PFSK-1 (cell line): Measurements from ENCODE around the gene OSGEP.

Experiments
- POLR2AphosphoS5 ChIP-seq: IDR thresholded peaks from 2 replicates; pipeline ENCODE4 v1.6.1; 2012; ENCODE audit warnings: low read depth, mild to moderate bottlenecking, control low read depth, low read length, moderate library complexity
- REST ChIP-seq, 2 experiments: IDR thresholded peaks; 2 replicates each; pipeline versions ENCODE4 v1.6.1 to v1.8.0; 2011 to 2012; ENCODE audit warnings: low read depth in 2 of 2, low read length in 2 of 2, control low read depth in 1 of 2, inconsistent platforms in 1 of 2, mild to moderate bottlenecking in 1 of 2, moderate library complexity in 1 of 2; ENCODE audit not compliant: insufficient read depth in 1 of 2

- no peak for TF ChIP-seq POLR2AphosphoS5
- TF ChIP-seq REST (IDR thresholded peaks at IDR 0.05; ENCODE audit: insufficient read depth in 1 of 2, low read depth in 2 of 2, low read length in 2 of 2), result no peak
Observed at GRCh38 chr14:20490563-20490962, 36.0 kb upstream of the OSGEP start.
